GM12878 (cell line): ENCODE measurements around the gene UBAP1. TPM values are rescaled to one million over a fixed set of nuclear protein-coding genes. Genes with fewer than 3 reads are reported as not detected.

Source experiments
- ATAC-seq: fragments of 200-7000 bp; cut with Tn5 transposase; 3 replicates; pipeline ENCODE4 v1.9.1; 2020; ENCODE audit warnings: mild to moderate bottlenecking, moderate library complexity
- BruUV-seq: library from RNA; stranded (reverse); fragments of 400-500 nt; replicated peaks from 2 replicates; lab custom pipeline; 2021; lab: Mats Ljungman, UMichigan
- CTCF ChIA-PET: fragments of 300-600 bp; sonication (Branson Sonifier 250); formaldehyde crosslinking; extraction: SDS; loops from one replicate; lab custom pipeline; 2021; ENCODE audit warnings: inconsistent platforms; lab: Yijun Ruan, JAX
- POLR2A ChIA-PET: fragments of 350-600 bp; formaldehyde crosslinking; extraction: SDS; loops from one replicate; lab custom pipeline; 2021; ENCODE audit warnings: inconsistent platforms; lab: Charles Lee
- RAD21 ChIA-PET: fragments of 300-600 bp; sonication (Branson Sonifier 250); formaldehyde crosslinking; loops from one replicate; lab custom pipeline; 2023; ENCODE audit warnings: antibody characterized with exemption; ENCODE audit not compliant: unreplicated experiment; lab: Charles Lee
- SMC1A ChIA-PET: fragments of 300-600 bp; sonication (Branson Sonifier 250); formaldehyde crosslinking; loops from one replicate; lab custom pipeline; 2023; ENCODE audit not compliant: unreplicated experiment, uncharacterized antibody; lab: Charles Lee
- DNase-seq: peaks from one replicate; pipeline ENCODE4 v3.0.0-alpha.2; 2011; ENCODE audit warnings: low read depth, low spot score
- FAIRE-seq: peaks from 3 replicates; lab custom pipeline; 2011; peaks lifted over from hg19 to GRCh38; lab: Jason Lieb, UNC
- H2AFZ ChIP-seq: 2 replicates; pipeline ENCODE4 v1.6.0; 2011; ENCODE audit warnings: low read depth, low read length, control low read depth; ENCODE audit not compliant: control insufficient read depth
- H3K27ac ChIP-seq: 2 replicates; pipeline ENCODE4 v1.5.1; 2011; ENCODE audit warnings: control low read depth; ENCODE audit not compliant: control insufficient read depth, insufficient read depth
- H3K27me3 ChIP-seq, 2 experiments: replicated peaks in 1 of 2; 2 replicates each; pipeline versions ENCODE4 v1.6.0 to v1.6.1; 2011; ENCODE audit warnings: low read length in 1 of 2; ENCODE audit not compliant: control insufficient read depth in 2 of 2, insufficient read depth in 2 of 2
- H3K36me3 ChIP-seq, 2 experiments: 2 replicates each; pipeline ENCODE4 v1.5.1; 2011; ENCODE audit warnings: low read length in 1 of 2; ENCODE audit not compliant: control insufficient read depth in 2 of 2, insufficient read depth in 2 of 2
- H3K4me1 ChIP-seq: 2 replicates; pipeline ENCODE4 v1.6.1; 2011; ENCODE audit warnings: mild to moderate bottlenecking, low read length, moderate library complexity, mixed read lengths; ENCODE audit not compliant: control insufficient read depth, insufficient read depth
- H3K4me2 ChIP-seq: 2 replicates; pipeline ENCODE4 v1.6.0; 2011; ENCODE audit warnings: control low read depth; ENCODE audit not compliant: control insufficient read depth, insufficient read depth
- H3K4me3 ChIP-seq: fragments of 200-600 bp; sonication (generic); 2 replicates; pipeline ENCODE4 v1.5.1; 2016
- H3K79me2 ChIP-seq: 2 replicates; pipeline ENCODE4 v1.6.0; 2011; ENCODE audit warnings: low read length; ENCODE audit not compliant: control insufficient read depth, insufficient read depth
- H3K9ac ChIP-seq: 2 replicates; pipeline ENCODE4 v1.8.0; 2011; ENCODE audit warnings: low read length, control low read depth, mixed read lengths; ENCODE audit not compliant: control insufficient read depth, insufficient read depth
- H3K9me3 ChIP-seq: replicated peaks from 3 replicates; pipeline ENCODE4 v1.5.1; 2011; ENCODE audit warnings: mild to moderate bottlenecking, low read length; ENCODE audit not compliant: control insufficient read depth, insufficient read depth
- H4K20me1 ChIP-seq: 2 replicates; pipeline ENCODE4 v1.6.0; 2011; ENCODE audit not compliant: control insufficient read depth, insufficient read depth
- CHD2 ChIP-seq: IDR thresholded peaks from 2 replicates; pipeline ENCODE4 v1.6.1; 2011; ENCODE audit warnings: low read depth, low read length, improper control_type of control experiment, borderline replicate concordance
- FOXK2 ChIP-seq: fragments of 450-650 bp; IDR thresholded peaks from 2 replicates; pipeline ENCODE4 v1.6.1; 2017; ENCODE audit warnings: mild to moderate bottlenecking, moderate library complexity
- MEF2B ChIP-seq: fragments of 450-650 bp; IDR thresholded peaks from 2 replicates; pipeline ENCODE4 v1.6.1; 2018; ENCODE audit warnings: mild to moderate bottlenecking, moderate library complexity; ENCODE audit not compliant: partially characterized antibody, poor library complexity, severe bottlenecking
- MTA3 ChIP-seq: IDR thresholded peaks from 2 replicates; pipeline ENCODE4 v1.6.1; 2012; ENCODE audit warnings: low read length, inconsistent platforms, borderline replicate concordance
- MYB ChIP-seq: fragments of 150-350 bp; IDR thresholded peaks from 2 replicates; pipeline ENCODE4 v1.6.1; 2014; ENCODE audit warnings: mild to moderate bottlenecking, low read depth, low read length, borderline replicate concordance
- MYC ChIP-seq: IDR thresholded peaks from 2 replicates; pipeline ENCODE4 v1.6.1; 2011; ENCODE audit warnings: mild to moderate bottlenecking, low read length, moderate library complexity, inconsistent platforms; ENCODE audit not compliant: insufficient read depth, insufficient replicate concordance, insufficient read length, severe bottlenecking
- NR2F1 ChIP-seq: fragments of 450-650 bp; conservative IDR thresholded peaks from 2 replicates; pipeline ENCODE4 v1.6.1; 2017; ENCODE audit warnings: mild to moderate bottlenecking
- PKNOX1 ChIP-seq: fragments of 450-650 bp; IDR thresholded peaks from 2 replicates; pipeline ENCODE4 v1.6.1; 2016; ENCODE audit warnings: mild to moderate bottlenecking
- SMAD1 ChIP-seq: fragments of 450-650 bp; IDR thresholded peaks from 2 replicates; pipeline ENCODE4 v1.6.1; 2018; ENCODE audit warnings: mild to moderate bottlenecking, low read depth; ENCODE audit not compliant: partially characterized antibody
- SMC3 ChIP-seq: IDR thresholded peaks from 2 replicates; pipeline ENCODE4 v1.6.1; 2011; ENCODE audit warnings: low read length, improper control_type of control experiment, borderline replicate concordance
- ZNF207 ChIP-seq: fragments of 450-650 bp; IDR thresholded peaks from 2 replicates; pipeline ENCODE4 v1.6.1; 2014; ENCODE audit warnings: antibody characterized with exemption, mild to moderate bottlenecking, borderline replicate concordance
- ZZZ3 ChIP-seq: IDR thresholded peaks from 2 replicates; pipeline ENCODE4 v1.6.1; 2011; ENCODE audit warnings: low read depth; ENCODE audit not compliant: control insufficient read depth, insufficient read length
- whole genome bisulfite sequencing: methylation state at CpG from one replicate; pipeline ENCODE4 v1.1.6; 2016; ENCODE audit warnings: low lambda C conversion rate; ENCODE audit not compliant: insufficient replicate concordance, insufficient coverage; ENCODE audit errors: missing lambda C conversion rate; 5-methylcytosine and 5-hydroxymethylcytosine counted together
- in situ Hi-C: fragments of 300-500 bp; cut with MboI; formaldehyde crosslinking; loops from 9 replicates; pipeline ENCODE4 v1.14.3; 2018; ENCODE audit warnings: mixed read lengths
- intact Hi-C: fragments of 100-400 bp; cut with micrococcal nuclease; formaldehyde crosslinking; loops from one replicate; pipeline ENCODE4 v1.14.2; 2022; ENCODE audit not compliant: unreplicated experiment
- polyA plus RNA-seq, 11 experiments: library from polyadenylated mRNA; depleted of rRNA in 4 of 11; unstranded in 6 of 11; stranded (reverse) in 5 of 11; fragments of >200 nt; fragmentation: Nextera tagmentation in 4 of 11; fragmentation: Illumina TruSeq in 1 of 11; extraction: Ambion mirVana in 4 of 11; extraction: Trizol in 1 of 11; gene quantifications; 1 replicate in 1 of 11; 2 replicates in 10 of 11; pipeline versions ENCODE4 v1.2.1 to v1.2.3, GENCODE V29; 2011 to 2016; ENCODE audit warnings: inconsistent platforms in 2 of 11, missing spikeins in 2 of 11, low read depth in 1 of 11
- total RNA-seq, 4 experiments: library from RNA; depleted of rRNA in 3 of 4; stranded (reverse); fragments of >200 nt in 3 of 4; fragmentation: Illumina TruSeq in 1 of 4; extraction: Trizol in 1 of 4; gene quantifications; 2 replicates each; pipeline versions ENCODE4 v1.2.1 to v1.2.3, GENCODE V29; 2013 to 2021
- TF ChIP-seq, protein P1 (sequence below): fragments of 450-650 bp; IDR thresholded peaks from 2 replicates; pipeline ENCODE4 v1.6.1; 2017; ENCODE audit warnings: mild to moderate bottlenecking, low read depth, inconsistent platforms; ENCODE audit not compliant: poor library complexity, severe bottlenecking
- TF ChIP-seq, protein P2 (sequence below), 3 experiments: IDR thresholded peaks in 2 of 3; conservative IDR thresholded peaks in 1 of 3; 2 replicates each; pipeline ENCODE4 v1.5.1; 2011; ENCODE audit warnings: low read depth in 3 of 3, low read length in 3 of 3, mild to moderate bottlenecking in 3 of 3, control low read depth in 2 of 3, moderate library complexity in 2 of 3, inconsistent platforms in 1 of 3, mixed read lengths in 1 of 3; ENCODE audit not compliant: control insufficient read depth in 2 of 3, insufficient read depth in 1 of 3; ENCODE audit errors: extremely low read depth in 1 of 3

The UBAP1 gene
- total and polyA plus RNA-seq, 10 of the 15 experiments (the other 5 are each of a cell fraction or from before 2014, with no cell fraction given), result 2.1 to 47.9 (median 27.2) TPM

DNA sequence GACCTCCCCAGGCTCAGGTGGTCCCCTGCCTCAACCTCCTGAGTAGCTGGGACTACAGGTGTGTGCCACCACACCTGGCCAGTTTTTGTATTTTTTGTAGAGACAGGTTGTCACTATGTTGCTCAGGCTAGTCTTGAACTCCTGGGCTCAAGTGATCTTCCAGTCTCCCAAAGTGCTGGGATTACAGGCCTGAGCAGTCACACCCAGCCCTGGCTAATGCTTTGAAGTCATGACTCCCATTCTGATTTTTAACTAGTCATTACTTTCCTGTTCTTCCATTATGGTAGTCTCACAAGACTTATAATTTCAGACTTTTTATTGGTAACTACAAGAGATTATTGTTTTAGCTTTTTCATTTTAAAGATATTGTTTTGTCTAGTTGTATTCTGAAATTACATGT, 26.3 kb downstream of the UBAP1 start (continued):
- no peak for TF ChIP-seq SMAD1
- TF ChIP-seq MTA3, result no peak

DNA sequence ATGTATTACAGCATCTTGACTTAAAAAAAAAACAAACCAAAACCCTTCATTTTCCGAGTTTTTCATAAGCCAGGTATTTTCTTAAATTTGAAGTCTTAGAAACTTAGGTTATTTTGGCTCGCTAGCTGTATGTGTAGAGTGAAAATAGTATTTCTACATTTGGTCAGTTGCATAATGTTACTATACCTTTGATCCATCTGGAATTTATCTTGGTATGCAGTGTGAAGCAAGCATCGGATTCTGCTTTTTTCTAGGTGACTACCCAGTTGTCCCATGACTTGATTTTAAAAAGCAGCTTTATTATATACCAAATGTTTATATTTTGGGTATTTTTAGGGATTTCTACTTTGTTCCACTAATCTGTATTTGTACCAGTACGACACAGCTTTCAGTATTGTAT, 27.7 kb downstream of the UBAP1 start:
- no peaks in the 10 kb centered on the region for H4K20me1 ChIP-seq
- no peak overlapping the region for H3K9ac ChIP-seq
- intact Hi-C loops (no loop called here), in situ Hi-C loops (no loop called here)
- FAIRE-seq (no peak), DNase-seq (no peak), ATAC-seq (no peak)
- no peak for TF ChIP-seq FOXK2
- no peak for TF ChIP-seq ZZZ3
- TF ChIP-seq, protein P1, sequence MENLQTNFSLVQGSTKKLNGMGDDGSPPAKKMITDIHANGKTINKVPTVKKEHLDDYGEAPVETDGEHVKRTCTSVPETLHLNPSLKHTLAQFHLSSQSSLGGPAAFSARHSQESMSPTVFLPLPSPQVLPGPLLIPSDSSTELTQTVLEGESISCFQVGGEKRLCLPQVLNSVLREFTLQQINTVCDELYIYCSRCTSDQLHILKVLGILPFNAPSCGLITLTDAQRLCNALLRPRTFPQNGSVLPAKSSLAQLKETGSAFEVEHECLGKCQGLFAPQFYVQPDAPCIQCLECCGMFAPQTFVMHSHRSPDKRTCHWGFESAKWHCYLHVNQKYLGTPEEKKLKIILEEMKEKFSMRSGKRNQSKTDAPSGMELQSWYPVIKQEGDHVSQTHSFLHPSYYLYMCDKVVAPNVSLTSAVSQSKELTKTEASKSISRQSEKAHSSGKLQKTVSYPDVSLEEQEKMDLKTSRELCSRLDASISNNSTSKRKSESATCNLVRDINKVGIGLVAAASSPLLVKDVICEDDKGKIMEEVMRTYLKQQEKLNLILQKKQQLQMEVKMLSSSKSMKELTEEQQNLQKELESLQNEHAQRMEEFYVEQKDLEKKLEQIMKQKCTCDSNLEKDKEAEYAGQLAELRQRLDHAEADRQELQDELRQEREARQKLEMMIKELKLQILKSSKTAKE, result no peak
- no peak for TF ChIP-seq ZNF207
- TF ChIP-seq CHD2, result no peak
- no peak for TF ChIP-seq PKNOX1
- TF ChIP-seq NR2F1, result no peak
- no peak for TF ChIP-seq MYC
- TF ChIP-seq MYB, result no peak
- TF ChIP-seq, protein P2, sequence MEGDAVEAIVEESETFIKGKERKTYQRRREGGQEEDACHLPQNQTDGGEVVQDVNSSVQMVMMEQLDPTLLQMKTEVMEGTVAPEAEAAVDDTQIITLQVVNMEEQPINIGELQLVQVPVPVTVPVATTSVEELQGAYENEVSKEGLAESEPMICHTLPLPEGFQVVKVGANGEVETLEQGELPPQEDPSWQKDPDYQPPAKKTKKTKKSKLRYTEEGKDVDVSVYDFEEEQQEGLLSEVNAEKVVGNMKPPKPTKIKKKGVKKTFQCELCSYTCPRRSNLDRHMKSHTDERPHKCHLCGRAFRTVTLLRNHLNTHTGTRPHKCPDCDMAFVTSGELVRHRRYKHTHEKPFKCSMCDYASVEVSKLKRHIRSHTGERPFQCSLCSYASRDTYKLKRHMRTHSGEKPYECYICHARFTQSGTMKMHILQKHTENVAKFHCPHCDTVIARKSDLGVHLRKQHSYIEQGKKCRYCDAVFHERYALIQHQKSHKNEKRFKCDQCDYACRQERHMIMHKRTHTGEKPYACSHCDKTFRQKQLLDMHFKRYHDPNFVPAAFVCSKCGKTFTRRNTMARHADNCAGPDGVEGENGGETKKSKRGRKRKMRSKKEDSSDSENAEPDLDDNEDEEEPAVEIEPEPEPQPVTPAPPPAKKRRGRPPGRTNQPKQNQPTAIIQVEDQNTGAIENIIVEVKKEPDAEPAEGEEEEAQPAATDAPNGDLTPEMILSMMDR (IDR thresholded peaks at IDR 0.05 in 2 of 3, conservative IDR thresholded peaks at IDR 0.05 in 1 of 3; ENCODE audit: control insufficient read depth in 2 of 3, extremely low read depth in 1 of 3, insufficient read depth in 1 of 3, low read depth in 3 of 3, low read length in 3 of 3), result no peak
- TF ChIP-seq MEF2B, result no peak
- TF ChIP-seq SMC3, result no peak
- no peak overlapping the region for H3K4me2 ChIP-seq
- CTCF ChIA-PET, result interaction anchor here (0.8 kb wide), 1 partner anchor 12 kb away, joined by 3 read pairs; no protein-coding TSS in a partner anchor
- SMC1A ChIA-PET, result interaction anchor here (1.2 kb wide), 1 partner anchor 19 kb away, joined by 3 read pairs; no protein-coding TSS in a partner anchor
- H3K36me3 ChIP-seq, result peaks cover 0 to 3% of the 10 kb centered on the region in 2 experiments; a peak in 2 of 4 replicates
- RAD21 ChIA-PET, result no interaction called here
- no peak overlapping the region for H3K27ac ChIP-seq
- no TSS peak for BruUV-seq
- H2AFZ ChIP-seq, result no peak overlapping the region
- H3K9me3 ChIP-seq, result no peaks in the 10 kb centered on the region
- POLR2A ChIA-PET, result interaction anchor here (0.7 to 0.9 kb wide), 2 partner anchors 10 to 81 kb away, joined by 3 to 6 read pairs; no protein-coding TSS in a partner anchor
- H3K4me3 ChIP-seq, result no peak overlapping the region
- H3K79me2 ChIP-seq, result peaks cover 18% of the 10 kb centered on the region
- 97% methylated on average over 4 of the region's 4 CpGs for WGBS
- H3K4me1 ChIP-seq, result peaks cover 1% of the 10 kb centered on the region
- H3K27me3 ChIP-seq, result no peaks in the 10 kb centered on the region
